GM23338 (cell line): ENCODE data around the gene HBB. TPM values are rescaled to one million over a fixed set of nuclear protein-coding genes. Genes with fewer than 3 reads are reported as not detected.

ENCODE experiments used
- ATAC-seq: fragments of 200-7000 bp; cut with Tn5 transposase; 3 replicates; pipeline ENCODE4 v1.9.1; 2020
- DNase-seq: peaks from one replicate; pipeline ENCODE4 v3.0.0-alpha.2; 2015; ENCODE audit warnings: low spot score
- H2AFZ ChIP-seq: fragments of 200-600 bp; sonication (generic); 2 replicates; pipeline ENCODE4 v1.8.0; 2016; ENCODE audit warnings: antibody characterized with exemption, mild to moderate bottlenecking, moderate library complexity
- H3F3A ChIP-seq: fragments of 200-600 bp; sonication (generic); replicated peaks from 2 replicates; pipeline ENCODE4 v1.8.0; 2017; ENCODE audit warnings: antibody characterized with exemption, mixed run types, low read depth
- H3K27ac ChIP-seq: fragments of 200-600 bp; sonication (generic); 2 replicates; pipeline ENCODE4 v1.6.1; 2016; ENCODE audit warnings: low read depth
- H3K27me3 ChIP-seq: fragments of 200-600 bp; sonication (generic); 2 replicates; pipeline ENCODE4 v1.8.0; 2016; ENCODE audit warnings: mild to moderate bottlenecking, mixed run types, moderate library complexity; ENCODE audit not compliant: insufficient read depth
- H3K36me3 ChIP-seq: fragments of 200-600 bp; sonication (generic); 2 replicates; pipeline ENCODE4 v1.8.0; 2016; ENCODE audit warnings: mild to moderate bottlenecking; ENCODE audit not compliant: insufficient read depth
- H3K4me1 ChIP-seq: fragments of 200-600 bp; sonication (generic); 2 replicates; pipeline ENCODE4 v1.8.0; 2016; ENCODE audit warnings: mild to moderate bottlenecking, moderate library complexity; ENCODE audit not compliant: insufficient read depth
- H3K4me2 ChIP-seq: fragments of 200-600 bp; sonication (generic); 2 replicates; pipeline ENCODE4 v1.7.1; 2017; ENCODE audit warnings: mixed run types
- H3K4me3 ChIP-seq: fragments of 200-600 bp; sonication (generic); 2 replicates; pipeline ENCODE4 v1.6.1; 2016; ENCODE audit warnings: mixed run types
- H3K79me2 ChIP-seq: fragments of 200-600 bp; sonication (generic); replicated peaks from 2 replicates; pipeline ENCODE4 v1.8.0; 2017; ENCODE audit warnings: mild to moderate bottlenecking; ENCODE audit not compliant: insufficient read depth
- H3K9me2 ChIP-seq: fragments of 200-600 bp; sonication (generic); 2 replicates; pipeline ENCODE4 v1.8.0; 2017; ENCODE audit not compliant: insufficient read depth
- H4K20me1 ChIP-seq: fragments of 200-600 bp; sonication (generic); replicated peaks from 2 replicates; pipeline ENCODE4 v1.8.0; 2017; ENCODE audit warnings: mild to moderate bottlenecking; ENCODE audit not compliant: insufficient read depth
- H3K27ac Mint-ChIP-seq: 2 replicates; pipeline ENCODE4 v1.8.0; 2020; ENCODE audit warnings: inconsistent platforms, mild to moderate bottlenecking, moderate library complexity, mixed read lengths
- H3K27me3 Mint-ChIP-seq: 3 replicates; pipeline ENCODE4 v1.8.0; 2022; ENCODE audit warnings: low read depth, mild to moderate bottlenecking, moderate library complexity, mixed read lengths, inconsistent platforms; ENCODE audit not compliant: insufficient read depth, poor library complexity
- H3K36me3 Mint-ChIP-seq: 3 replicates; pipeline ENCODE4 v1.8.0; 2021; ENCODE audit warnings: low read depth, mild to moderate bottlenecking, inconsistent platforms, moderate library complexity, mixed read lengths
- H3K4me1 Mint-ChIP-seq: 3 replicates; pipeline ENCODE4 v1.8.0; 2020; ENCODE audit warnings: mild to moderate bottlenecking, inconsistent platforms, mixed read lengths
- H3K4me3 Mint-ChIP-seq: 3 replicates; pipeline ENCODE4 v1.8.0; 2021; ENCODE audit warnings: moderate library complexity, mild to moderate bottlenecking, inconsistent platforms, mixed read lengths
- H3K9me3 Mint-ChIP-seq: 3 replicates; pipeline ENCODE4 v1.8.0; 2020; ENCODE audit warnings: moderate library complexity, mild to moderate bottlenecking, inconsistent platforms, mixed read lengths
- CREB1 ChIP-seq: fragments of 250-450 bp; sonication (Bioruptor Pico); IDR thresholded peaks from 2 replicates; pipeline ENCODE4 v1.5.0; 2020; ENCODE audit warnings: low read depth, mild to moderate bottlenecking, moderate library complexity
- ETS1 ChIP-seq: IDR thresholded peaks from 2 replicates; pipeline ENCODE4 v1.6.1; 2016; ENCODE audit warnings: antibody characterized with exemption
- EZH2 ChIP-seq: fragments of 200-600 bp; sonication (generic); IDR thresholded peaks from one replicate; pipeline ENCODE4 v1.8.0; 2017; ENCODE audit warnings: antibody characterized with exemption, mild to moderate bottlenecking, low read depth; ENCODE audit not compliant: unreplicated experiment
- JUNB ChIP-seq: IDR thresholded peaks from one replicate; pipeline ENCODE4 v1.6.1; 2016; ENCODE audit warnings: antibody characterized with exemption; ENCODE audit not compliant: unreplicated experiment
- POLR2AphosphoS5 ChIP-seq: IDR thresholded peaks from 2 replicates; pipeline ENCODE4 v1.6.1; 2016; ENCODE audit warnings: antibody characterized with exemption, low read depth
- STAT1 ChIP-seq: IDR thresholded peaks from one replicate; pipeline ENCODE4 v1.6.1; 2016; ENCODE audit warnings: antibody characterized with exemption; ENCODE audit not compliant: unreplicated experiment
- ZNF114 ChIP-seq: fragments of 250-450 bp; sonication (Bioruptor Pico); IDR thresholded peaks from 2 replicates; pipeline ENCODE4 v1.5.0; 2020; ENCODE audit warnings: mild to moderate bottlenecking, moderate library complexity
- ZNF331 ChIP-seq: fragments of 250-450 bp; sonication (Bioruptor Pico); IDR thresholded peaks from 2 replicates; pipeline ENCODE4 v1.5.0; 2020; ENCODE audit warnings: low read depth, mild to moderate bottlenecking, moderate library complexity
- ZNF462 ChIP-seq: fragments of 250-450 bp; sonication (Bioruptor Pico); IDR thresholded peaks from 2 replicates; pipeline ENCODE4 v1.5.0; 2020; ENCODE audit warnings: mild to moderate bottlenecking, moderate library complexity
- polyA plus RNA-seq: library from polyadenylated mRNA; unstranded; fragments of >200 nt; fragmentation: Nextera tagmentation; extraction: Ambion mirVana; gene quantifications from 2 replicates; pipeline ENCODE4 v1.2.1, GENCODE V29; 2016
- total RNA-seq: library from RNA; depleted of rRNA; stranded (reverse); fragments of >200 nt; shearing (Covaris generic); gene quantifications from 2 replicates; pipeline ENCODE4 v1.2.3, GENCODE V29; 2014

The HBB gene
- total and polyA plus RNA-seq, 2 experiments from 2014 or later: not detected

GRCh38 chr11:5197536-5197935 lies 29.3 kb downstream of the HBB start (continued):
- no peak for TF ChIP-seq ZNF462 (CRISPR knock-in tag)
- TF ChIP-seq ZNF114 (CRISPR knock-in tag): no peak
- no peak for TF ChIP-seq STAT1
- TF ChIP-seq CREB1: no peak
- TF ChIP-seq JUNB: no peak
- TF ChIP-seq POLR2AphosphoS5: no peak

- no peaks in the 10 kb centered on the region for H3K27me3 ChIP-seq
- Mint-ChIP-seq H3K36me3 (no peaks in the 10 kb centered on the region), H3K27me3 (peaks cover 2% of the 10 kb centered on the region), H3K4me3 (no peak overlapping the region), H3K9me3 (peaks cover 3% of the 10 kb centered on the region; the same call in 1 of the 3 replicates), H3K4me1 (peaks cover 8% of the 10 kb centered on the region; the same call in 2 of the 3 replicates), H3K27ac (no peak overlapping the region)
- no peak overlapping the region for H3K27ac ChIP-seq
- no peaks in the 10 kb centered on the region for H3F3A ChIP-seq
- no peak overlapping the region for H3K4me2 ChIP-seq
- ATAC-seq (peak; percentile 63), DNase-seq (peak; percentile 4)
- H3K4me1 ChIP-seq: no peaks in the 10 kb centered on the region
- H3K79me2 ChIP-seq: no peaks in the 10 kb centered on the region
- no peak overlapping the region for H3K4me3 ChIP-seq
- H4K20me1 ChIP-seq: no peaks in the 10 kb centered on the region
- H3K9me2 ChIP-seq: no peaks in the 10 kb centered on the region
- no peaks in the 10 kb centered on the region for H3K36me3 ChIP-seq
- no peak overlapping the region for H2AFZ ChIP-seq
- TF ChIP-seq CREB1 (no peak), ETS1 (no peak), ZNF462 (CRISPR knock-in tag) (no peak), EZH2 (no peak), JUNB (no peak), STAT1 (no peak), ZNF331 (CRISPR knock-in tag) (no peak)
These were observed 30.1 kb downstream of the HBB start for GRCh38 chr11:5196731-5197130.
